IPS DF 19.7 (cell line): Measurements from ENCODE around the gene SNX12.

ENCODE experiments used
- DNase-seq: peaks from one replicate; pipeline ENCODE4 v3.0.0-alpha.2; 2013; ENCODE audit warnings: low read depth, low spot score

SNX12 gene

GRCh38 chrX:71068044-71068918 is at the start of gene SNX12:
Gene SNX12, minus strand, starts transcription at chrX:71068334. Its CDS starts 28 bp downstream, at chrX:71068306.
- peak; percentile 90 for DNase-seq

- DNase-seq: no peak
These were observed 49.2 kb upstream of the SNX12 start for GRCh38 chrX:71117358-71117757.

- no peak for DNase-seq
These were observed 43.8 kb upstream of the SNX12 start for GRCh38 chrX:71111921-71112431.

GRCh38 chrX:71111141-71111843 is 43.2 kb upstream of the SNX12 start, which contains the start of gene IL2RG:
Gene IL2RG, minus strand, starts transcription at chrX:71111577. Its CDS starts 38 bp downstream, at chrX:71111539.
- no peak for DNase-seq

GRCh38 chrX:71109051-71109450 is 40.9 kb upstream of the SNX12 start:
- DNase-seq: no peak

- no peak for DNase-seq
These were observed 39.7 kb upstream of the SNX12 start for GRCh38 chrX:71107762-71108360.

- no peak for DNase-seq
These were observed 39.1 kb upstream of the SNX12 start for GRCh38 chrX:71107245-71107644.

GRCh38 chrX:71106427-71106826 is 38.3 kb upstream of the SNX12 start, which contains the start of gene CXorf65:
Gene CXorf65, minus strand, starts transcription at chrX:71106740. Its CDS starts 184 bp downstream, at chrX:71106556.
- DNase-seq: no peak

GRCh38 chrX:71105628-71106027 is 37.5 kb upstream of the SNX12 start:
- no peak for DNase-seq

GRCh38 chrX:71103110-71103983 is 35.2 kb upstream of the SNX12 start:
- DNase-seq: no peak

- no peak for DNase-seq
These were observed 34.2 kb upstream of the SNX12 start for GRCh38 chrX:71102292-71102691.

GRCh38 chrX:71100581-71101505 is 32.7 kb upstream of the SNX12 start:
- DNase-seq: no peak

- no peak for DNase-seq
These were observed 31.6 kb upstream of the SNX12 start for GRCh38 chrX:71099736-71100135.

- DNase-seq: no peak
These were observed 30.9 kb upstream of the SNX12 start for GRCh38 chrX:71098951-71099506.

GRCh38 chrX:71098302-71098701 is 30.2 kb upstream of the SNX12 start:
- no peak for DNase-seq

- no peak for DNase-seq
These were observed 28.6 kb upstream of the SNX12 start for GRCh38 chrX:71096760-71097032.

GRCh38 chrX:71095981-71096759 is 28.0 kb upstream of the SNX12 start:
- no peak for DNase-seq

- no peak for DNase-seq
These were observed 27.4 kb upstream of the SNX12 start, which contains the start of gene FOXO4 for GRCh38 chrX:71095555-71095980. Gene FOXO4, plus strand, starts transcription at chrX:71095851. Its CDS starts 678 bp downstream, at chrX:71096529.

GRCh38 chrX:71095033-71095432 is 26.9 kb upstream of the SNX12 start:
- DNase-seq: no peak
